ENCODE measurements around the gene ADAMTS6. TPM values are rescaled to one million over a fixed set of nuclear protein-coding genes. Genes with fewer than 3 reads are reported as not detected.

The ADAMTS6 gene
- total RNA-seq, 4 donors from 2014 or later: 0.80 to 13.2 (median 2.2) TPM

DNA sequence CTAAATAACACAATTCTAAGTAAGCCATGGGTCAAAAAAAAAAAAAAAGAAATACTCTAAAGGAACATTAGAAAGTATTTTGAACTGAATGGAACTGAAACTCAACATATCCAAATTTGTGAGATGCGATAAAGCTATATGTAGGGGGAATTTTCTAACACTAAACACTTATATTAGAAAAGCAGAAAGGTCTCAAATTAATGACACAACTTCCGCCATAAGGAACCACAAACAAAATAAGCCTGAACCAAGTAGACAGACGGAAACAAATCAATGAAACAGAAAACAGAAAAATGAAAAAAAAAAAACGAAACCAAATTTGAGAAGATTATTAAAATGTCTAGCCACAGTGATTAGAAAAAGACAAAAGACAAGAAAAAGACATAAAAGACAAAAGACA lies 39.9 kb downstream of the ADAMTS6 start:
- no peak for DNase-seq
- no peaks in the 10 kb centered on the region for H3K9me3 ChIP-seq
- no peak overlapping the region for H3K27ac ChIP-seq
- TF ChIP-seq POLR2A (IDR thresholded peaks at IDR 0.05): no peak
- TF ChIP-seq, protein P1, sequence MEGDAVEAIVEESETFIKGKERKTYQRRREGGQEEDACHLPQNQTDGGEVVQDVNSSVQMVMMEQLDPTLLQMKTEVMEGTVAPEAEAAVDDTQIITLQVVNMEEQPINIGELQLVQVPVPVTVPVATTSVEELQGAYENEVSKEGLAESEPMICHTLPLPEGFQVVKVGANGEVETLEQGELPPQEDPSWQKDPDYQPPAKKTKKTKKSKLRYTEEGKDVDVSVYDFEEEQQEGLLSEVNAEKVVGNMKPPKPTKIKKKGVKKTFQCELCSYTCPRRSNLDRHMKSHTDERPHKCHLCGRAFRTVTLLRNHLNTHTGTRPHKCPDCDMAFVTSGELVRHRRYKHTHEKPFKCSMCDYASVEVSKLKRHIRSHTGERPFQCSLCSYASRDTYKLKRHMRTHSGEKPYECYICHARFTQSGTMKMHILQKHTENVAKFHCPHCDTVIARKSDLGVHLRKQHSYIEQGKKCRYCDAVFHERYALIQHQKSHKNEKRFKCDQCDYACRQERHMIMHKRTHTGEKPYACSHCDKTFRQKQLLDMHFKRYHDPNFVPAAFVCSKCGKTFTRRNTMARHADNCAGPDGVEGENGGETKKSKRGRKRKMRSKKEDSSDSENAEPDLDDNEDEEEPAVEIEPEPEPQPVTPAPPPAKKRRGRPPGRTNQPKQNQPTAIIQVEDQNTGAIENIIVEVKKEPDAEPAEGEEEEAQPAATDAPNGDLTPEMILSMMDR (IDR thresholded peaks at IDR 0.05): no peak
- no peaks in the 10 kb centered on the region for H3K4me1 ChIP-seq
- no peaks in the 10 kb centered on the region for H3K36me3 ChIP-seq
- H3K4me3 ChIP-seq: no peak overlapping the region
- no peaks in the 10 kb centered on the region for H3K27me3 ChIP-seq

DNA sequence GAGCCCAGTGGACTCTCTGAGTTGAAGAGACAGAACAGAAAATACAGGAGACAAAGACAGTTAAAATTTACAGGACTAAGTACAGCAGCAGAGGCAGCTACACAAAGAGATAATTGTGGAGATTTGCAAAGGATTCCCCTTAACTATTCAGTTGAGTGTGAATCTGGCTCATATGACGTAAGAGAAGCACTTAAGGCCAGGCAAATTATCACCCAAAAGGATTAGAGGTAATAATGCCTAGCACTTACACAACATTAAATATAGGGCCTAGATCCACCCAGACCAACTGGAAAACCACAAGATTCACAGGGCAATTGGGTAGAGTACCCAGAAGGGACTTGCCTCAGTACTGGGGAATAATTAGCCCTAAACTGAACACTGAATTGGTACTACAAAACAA lies 41.3 kb downstream of the ADAMTS6 start:
- Histone ChIP-seq H3K36me3 (no peaks in the 10 kb centered on the region), H3K4me3 (no peak overlapping the region), H3K9me3 (no peaks in the 10 kb centered on the region), H3K4me1 (no peaks in the 10 kb centered on the region), H3K27ac (no peak overlapping the region), H3K27me3 (no peaks in the 10 kb centered on the region)
- no peak for DNase-seq
- TF ChIP-seq, protein P1 (IDR thresholded peaks at IDR 0.05): no peak
- TF ChIP-seq POLR2A (IDR thresholded peaks at IDR 0.05): no peak

DNA sequence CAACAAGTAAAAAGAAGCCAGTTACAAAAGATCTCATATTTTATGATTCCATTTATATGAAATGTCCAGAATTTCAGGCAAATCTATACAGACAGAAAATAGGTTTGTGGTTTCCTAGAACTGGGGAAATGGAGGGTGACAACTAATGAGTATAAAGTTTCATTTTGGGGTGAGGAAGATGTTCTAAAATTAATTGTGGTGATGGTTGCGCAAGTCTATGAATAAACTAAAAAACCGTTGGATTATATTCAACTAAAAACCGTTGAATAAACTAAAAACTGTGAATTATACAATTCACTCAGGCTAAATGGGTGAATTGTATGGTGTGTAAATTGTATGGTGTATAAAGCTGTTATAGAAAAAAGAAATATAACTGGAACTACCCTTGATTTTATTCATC lies 47.6 kb downstream of the ADAMTS6 start:
- Histone ChIP-seq H3K36me3 (no peaks in the 10 kb centered on the region), H3K4me3 (no peak overlapping the region), H3K27ac (no peak overlapping the region), H3K9me3 (no peaks in the 10 kb centered on the region), H3K4me1 (no peaks in the 10 kb centered on the region), H3K27me3 (no peaks in the 10 kb centered on the region)
- TF ChIP-seq POLR2A (IDR thresholded peaks at IDR 0.05): no peak
- TF ChIP-seq, protein P1 (IDR thresholded peaks at IDR 0.05): no peak
- no peak for DNase-seq

DNA sequence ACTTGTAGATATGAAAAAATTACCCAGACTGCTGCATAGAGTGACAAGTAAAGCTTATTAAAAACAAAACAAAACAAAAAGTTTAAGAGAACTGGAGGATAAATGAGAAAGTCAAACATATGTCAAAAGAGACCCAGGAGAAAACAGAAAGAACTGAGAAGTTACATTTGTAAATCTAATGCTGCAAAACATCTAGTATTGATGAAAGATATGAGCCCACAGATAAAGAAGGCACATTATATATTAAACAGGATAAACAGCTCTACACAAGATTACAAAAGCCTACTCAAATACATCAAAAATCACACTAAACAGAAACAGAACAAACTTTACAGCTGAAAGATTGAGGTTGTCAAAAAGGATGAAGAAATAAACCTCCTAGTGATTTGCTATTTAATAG lies 55.1 kb downstream of the ADAMTS6 start:
- no peak overlapping the region for H3K4me3 ChIP-seq
- no peaks in the 10 kb centered on the region for H3K9me3 ChIP-seq
- no peaks in the 10 kb centered on the region for H3K27me3 ChIP-seq
- H3K27ac ChIP-seq: no peak overlapping the region
- TF ChIP-seq, protein P1 (IDR thresholded peaks at IDR 0.05): no peak
- no peak for TF ChIP-seq POLR2A (IDR thresholded peaks at IDR 0.05)
- no peaks in the 10 kb centered on the region for H3K4me1 ChIP-seq
- H3K36me3 ChIP-seq: no peaks in the 10 kb centered on the region
- no peak for DNase-seq

DNA sequence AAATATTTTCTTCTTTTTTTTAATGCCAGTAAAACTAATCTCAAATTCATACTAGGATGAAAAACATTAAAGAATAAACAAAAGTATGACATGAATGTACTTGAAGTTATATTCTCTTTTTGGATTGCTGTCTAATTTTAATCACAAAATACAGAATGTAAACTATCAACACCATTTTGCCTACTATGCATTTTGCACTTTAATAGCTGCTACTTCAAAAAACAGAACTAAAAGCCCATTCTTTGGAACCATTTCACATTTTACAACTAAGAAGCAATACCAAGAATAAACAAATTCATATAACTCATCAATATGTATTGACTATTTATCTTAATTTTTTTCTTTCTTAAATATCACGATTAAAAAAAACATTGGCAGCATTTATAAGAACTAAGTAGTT lies 58.1 kb downstream of the ADAMTS6 start:
- no peaks in the 10 kb centered on the region for H3K4me1 ChIP-seq
- no peak overlapping the region for H3K27ac ChIP-seq
- H3K9me3 ChIP-seq: no peaks in the 10 kb centered on the region
- TF ChIP-seq POLR2A (IDR thresholded peaks at IDR 0.05): no peak
- TF ChIP-seq, protein P1 (IDR thresholded peaks at IDR 0.05): no peak
- DNase-seq: no peak
- H3K36me3 ChIP-seq: no peaks in the 10 kb centered on the region
- H3K27me3 ChIP-seq: no peaks in the 10 kb centered on the region
- no peak overlapping the region for H3K4me3 ChIP-seq

DNA sequence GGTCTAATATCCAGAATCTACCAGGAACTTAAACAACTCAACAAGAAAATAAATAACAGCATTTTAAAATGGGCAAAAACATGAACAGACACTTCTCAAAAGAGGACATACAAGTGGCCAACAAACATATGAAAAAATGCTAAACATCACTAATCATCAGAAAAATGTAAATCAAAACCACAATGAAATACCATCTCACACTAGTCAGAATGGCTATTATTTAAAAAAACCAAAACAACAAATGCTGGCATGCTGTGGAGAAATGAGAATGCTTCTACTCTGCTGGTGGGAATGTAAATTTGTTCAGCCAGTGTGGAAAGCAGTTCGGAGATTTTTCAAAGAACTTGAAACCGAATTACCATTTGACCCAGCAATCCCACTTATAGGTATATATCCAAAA lies 63.1 kb downstream of the ADAMTS6 start:
- H3K27ac ChIP-seq: no peak overlapping the region
- H3K9me3 ChIP-seq: no peaks in the 10 kb centered on the region
- no peak for DNase-seq
- H3K36me3 ChIP-seq: no peaks in the 10 kb centered on the region
- no peaks in the 10 kb centered on the region for H3K4me1 ChIP-seq
- H3K27me3 ChIP-seq: no peaks in the 10 kb centered on the region
- H3K4me3 ChIP-seq: no peak overlapping the region
- no peak for TF ChIP-seq POLR2A (IDR thresholded peaks at IDR 0.05)
- TF ChIP-seq, protein P1 (IDR thresholded peaks at IDR 0.05): no peak

All from Peyer's patch (tissue), 4 donors.